ENCODE data around the gene CUX1. TPM values are rescaled to one million over a fixed set of nuclear protein-coding genes. Genes with fewer than 3 reads are reported as not detected.

CUX1 gene
- total and polyA plus RNA-seq, 2 donors (not counting 1 experiment from before 2014, with no cell fraction given) = 10.8 to 86.5 TPM

- H3K4me2 ChIP-seq (replicated peaks; ENCODE audit: low read depth, low read length, poor library complexity, severe bottlenecking) = no peak overlapping the region
- peak overlapping the region; percentile 75 for H3K27ac Mint-ChIP-seq
- H3K9me3 ChIP-seq (ENCODE audit: control extremely low read depth in 1 of 3, control insufficient read depth in 2 of 3, insufficient read depth in 1 of 3, low read length in 2 of 3) = no peaks in the 10 kb centered on the region
- H3K9me3 Mint-ChIP-seq (ENCODE audit: insufficient read depth) = no peaks in the 10 kb centered on the region
- no peaks in the 10 kb centered on the region for H3K27me3 Mint-ChIP-seq
- H3K4me1 ChIP-seq (ENCODE audit: control insufficient read depth in 2 of 2, insufficient read depth in 2 of 2, low read length in 2 of 2) = peaks cover 32 to 57% of the 10 kb centered on the region in 2 donors
- POLR2A ChIA-PET = interaction anchor here (0.6 to 1.0 kb wide), 2 partner anchors 22 to 31 kb away, joined by 3 to 13 read pairs; no protein-coding TSS in a partner anchor
- TF ChIP-seq EZH2 (IDR thresholded peaks at IDR 0.05; ENCODE audit: borderline replicate concordance, insufficient read depth, low read depth, low read length, poor library complexity, severe bottlenecking) = no peak
- TF ChIP-seq, protein P1, sequence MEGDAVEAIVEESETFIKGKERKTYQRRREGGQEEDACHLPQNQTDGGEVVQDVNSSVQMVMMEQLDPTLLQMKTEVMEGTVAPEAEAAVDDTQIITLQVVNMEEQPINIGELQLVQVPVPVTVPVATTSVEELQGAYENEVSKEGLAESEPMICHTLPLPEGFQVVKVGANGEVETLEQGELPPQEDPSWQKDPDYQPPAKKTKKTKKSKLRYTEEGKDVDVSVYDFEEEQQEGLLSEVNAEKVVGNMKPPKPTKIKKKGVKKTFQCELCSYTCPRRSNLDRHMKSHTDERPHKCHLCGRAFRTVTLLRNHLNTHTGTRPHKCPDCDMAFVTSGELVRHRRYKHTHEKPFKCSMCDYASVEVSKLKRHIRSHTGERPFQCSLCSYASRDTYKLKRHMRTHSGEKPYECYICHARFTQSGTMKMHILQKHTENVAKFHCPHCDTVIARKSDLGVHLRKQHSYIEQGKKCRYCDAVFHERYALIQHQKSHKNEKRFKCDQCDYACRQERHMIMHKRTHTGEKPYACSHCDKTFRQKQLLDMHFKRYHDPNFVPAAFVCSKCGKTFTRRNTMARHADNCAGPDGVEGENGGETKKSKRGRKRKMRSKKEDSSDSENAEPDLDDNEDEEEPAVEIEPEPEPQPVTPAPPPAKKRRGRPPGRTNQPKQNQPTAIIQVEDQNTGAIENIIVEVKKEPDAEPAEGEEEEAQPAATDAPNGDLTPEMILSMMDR (IDR thresholded peaks at IDR 0.05) = no peak
- H4K20me1 ChIP-seq (ENCODE audit: control insufficient read depth, insufficient read depth, low read length, poor library complexity, severe bottlenecking) = peaks cover 15% of the 10 kb centered on the region
- intact Hi-C loops (cut with micrococcal nuclease) = loop anchor here (5.0 kb wide), 3 partner anchors 134 to 204 kb away; no protein-coding TSS in a partner anchor
- H3K79me2 ChIP-seq (ENCODE audit: control insufficient read depth, insufficient read depth, low read length) = peaks cover 70% of the 10 kb centered on the region
- CTCF ChIA-PET = interaction anchor here (1.0 to 2.2 kb wide), 3 partner anchors 7 to 24 kb away, joined by 3 to 7 read pairs (median 3); no protein-coding TSS in a partner anchor
- no peaks in the 10 kb centered on the region for H3K27me3 ChIP-seq (replicated peaks in 1 of 4; ENCODE audit: control extremely low read depth in 1 of 4, control insufficient read depth in 3 of 4, insufficient read depth in 4 of 4, low read length in 3 of 4)
- no peak overlapping the region for H2AFZ ChIP-seq (ENCODE audit: insufficient read depth, low read depth, low read length, poor library complexity, severe bottlenecking)
- DNase-seq = no peak
- no peak for ATAC-seq (ENCODE audit: low read depth)
- H3K4me1 Mint-ChIP-seq = peaks cover 71% of the 10 kb centered on the region
- 89% methylated on average over 12 of the region's 20 CpGs for WGBS (ENCODE audit: insufficient coverage)
- H3K4me3 ChIP-seq (ENCODE audit: control extremely low read depth in 1 of 5, extremely low read depth in 1 of 5, insufficient read depth in 1 of 5, low read depth in 2 of 5, low read length in 4 of 5) = no peak overlapping the region
- no peak overlapping the region for H3K9ac ChIP-seq (ENCODE audit: low read length)
- H3K4me3 Mint-ChIP-seq = peak overlapping the region; percentile 70
- peak overlapping the region; percentile 95 to 97 for H3K27ac ChIP-seq (ENCODE audit: low read length in 2 of 2)
- H3K36me3 ChIP-seq (replicated peaks in 1 of 2; ENCODE audit: control extremely low read depth in 1 of 2, control insufficient read depth in 1 of 2, extremely low read depth in 1 of 2, insufficient read depth in 2 of 2, low read length in 1 of 2) = no peaks in the 10 kb centered on the region
Observed at GRCh38 chr7:101858437-101859385, 41.3 kb downstream of the CUX1 start.
